PC-3 (cell line): ENCODE measurements around the gene HRG. TPM values are rescaled to one million over a fixed set of nuclear protein-coding genes. Genes with fewer than 3 reads are reported as not detected.

ENCODE experiments used
- ATAC-seq: fragments of 200-7000 bp; cut with Tn5 transposase; 2 replicates; pipeline ENCODE4 v1.9.1; 2020; ENCODE audit warnings: mild to moderate bottlenecking, moderate library complexity
- BruUV-seq: library from RNA; stranded (reverse); fragments of 400-500 nt; replicated peaks from 2 replicates; lab custom pipeline; 2021; lab: Mats Ljungman, UMichigan
- CTCF ChIA-PET: fragments of 300-600 bp; sonication (Branson Sonifier 250); formaldehyde crosslinking; loops from one replicate; lab custom pipeline; 2022; ENCODE audit warnings: antibody characterized with exemption; lab: Charles Lee
- POLR2A ChIA-PET: fragments of 300-600 bp; sonication (Branson Sonifier 250); formaldehyde crosslinking; loops from one replicate; lab custom pipeline; 2022; ENCODE audit warnings: antibody characterized with exemption; ENCODE audit not compliant: unreplicated experiment; lab: Charles Lee
- DNase-seq: peaks from one replicate; pipeline ENCODE4 v3.0.0-alpha.2; 2015
- H2AFZ ChIP-seq: fragments of 300-600 bp; sonication (generic); 2 replicates; pipeline ENCODE4 v1.6.0; 2016; ENCODE audit warnings: antibody characterized with exemption, low read length
- H3F3A ChIP-seq: fragments of 300-600 bp; sonication (generic); one replicate; pipeline ENCODE4 v1.6.0; 2017; ENCODE audit warnings: antibody characterized with exemption, low read length, control low read depth, mild to moderate bottlenecking; ENCODE audit not compliant: unreplicated experiment
- H3K27ac ChIP-seq: fragments of 300-600 bp; sonication (generic); 2 replicates; pipeline ENCODE4 v1.5.1; 2016; ENCODE audit warnings: mild to moderate bottlenecking, low read length
- H3K27me3 ChIP-seq: fragments of 300-600 bp; sonication (generic); 2 replicates; pipeline ENCODE4 v1.6.1; 2016; ENCODE audit warnings: low read length, mixed read lengths
- H3K36me3 ChIP-seq: fragments of 300-600 bp; sonication (generic); 2 replicates; pipeline ENCODE4 v1.6.1; 2016; ENCODE audit warnings: low read depth, mixed run types, low read length, mixed read lengths
- H3K4me1 ChIP-seq: fragments of 300-600 bp; sonication (generic); 2 replicates; pipeline ENCODE4 v1.5.1; 2016; ENCODE audit warnings: low read length; ENCODE audit not compliant: insufficient read depth
- H3K4me2 ChIP-seq: fragments of 300-600 bp; sonication (generic); 2 replicates; pipeline ENCODE4 v1.6.0; 2016; ENCODE audit warnings: low read length
- H3K4me3 ChIP-seq: fragments of 300-600 bp; sonication (generic); 2 replicates; pipeline ENCODE4 v1.5.1; 2016; ENCODE audit warnings: mild to moderate bottlenecking, low read length, mixed read lengths
- H3K79me2 ChIP-seq: fragments of 300-600 bp; sonication (generic); 2 replicates; pipeline ENCODE4 v1.6.1; 2017; ENCODE audit warnings: low read length, mixed read lengths
- H3K9ac ChIP-seq: fragments of 300-600 bp; sonication (generic); 2 replicates; pipeline ENCODE4 v1.6.0; 2016; ENCODE audit warnings: mild to moderate bottlenecking, low read length
- H3K9me2 ChIP-seq: fragments of 300-600 bp; sonication (generic); replicated peaks from 2 replicates; pipeline ENCODE4 v1.6.1; 2016; ENCODE audit warnings: mixed run types, low read length, mixed read lengths
- H3K9me3 ChIP-seq: fragments of 300-600 bp; sonication (generic); 2 replicates; pipeline ENCODE4 v1.6.1; 2016; ENCODE audit warnings: low read length, mixed read lengths
- H4K20me1 ChIP-seq: fragments of 300-600 bp; sonication (generic); 2 replicates; pipeline ENCODE4 v1.6.1; 2016; ENCODE audit warnings: low read length, mixed read lengths
- CTCF ChIP-seq: fragments of 300-600 bp; sonication (generic); conservative IDR thresholded peaks from 2 replicates; pipeline ENCODE4 v1.5.1; 2017; ENCODE audit warnings: antibody characterized with exemption, low read depth, mild to moderate bottlenecking, low read length
- EZH2 ChIP-seq: fragments of 300-600 bp; sonication (generic); IDR thresholded peaks from one replicate; pipeline ENCODE4 v1.6.1; 2017; ENCODE audit warnings: antibody characterized with exemption, mild to moderate bottlenecking, low read length; ENCODE audit not compliant: unreplicated experiment
- EZH2phosphoT487 ChIP-seq: fragments of 300-600 bp; sonication (generic); IDR thresholded peaks from 2 replicates; pipeline ENCODE4 v1.6.1; 2018; ENCODE audit warnings: mild to moderate bottlenecking, antibody characterized with exemption, low read length, borderline replicate concordance
- intact Hi-C: fragments of 100-400 bp; cut with micrococcal nuclease; formaldehyde crosslinking; loops from 2 replicates; pipeline ENCODE4 v1.9.0; 2023
- total RNA-seq: library from RNA; depleted of rRNA; stranded (reverse); fragments of >200 nt; gene quantifications from 2 replicates; pipeline ENCODE4 v1.2.3, GENCODE V29; 2014; rRNA removed

HRG gene
- total RNA-seq, 1 experiment from 2014 or later: not detected

GRCh38 chr3:186722457-186722856 is 56.6 kb downstream of the HRG start:
- no peak for TF ChIP-seq EZH2phosphoT487
- peak; percentile 39 for TF ChIP-seq CTCF
- no peak for TF ChIP-seq EZH2

GRCh38 chr3:186724911-186725310 is 59.1 kb downstream of the HRG start:
- H3K9me3 ChIP-seq: no peaks in the 10 kb centered on the region
- no peaks in the 10 kb centered on the region for H3K79me2 ChIP-seq
- no peak overlapping the region for H3K4me3 ChIP-seq
- H3K27ac ChIP-seq: no peak overlapping the region
- POLR2A ChIA-PET: interaction anchor here (0.6 kb wide), 1 partner anchor 58 kb away, joined by 4 read pairs; the partner anchor contains the start of gene EIF4A2
- TF ChIP-seq EZH2phosphoT487: no peak
- no peak for TF ChIP-seq CTCF
- TF ChIP-seq EZH2: no peak
- H2AFZ ChIP-seq: no peak overlapping the region
- no peaks in the 10 kb centered on the region for H4K20me1 ChIP-seq
- no peak overlapping the region for H3K9ac ChIP-seq
- no peaks in the 10 kb centered on the region for H3K27me3 ChIP-seq
- ATAC-seq (no peak), DNase-seq (no peak)
- H3K36me3 ChIP-seq: no peaks in the 10 kb centered on the region
- H3K9me2 ChIP-seq: no peaks in the 10 kb centered on the region
- no peaks in the 10 kb centered on the region for H3F3A ChIP-seq
- no TSS peak for BruUV-seq
- CTCF ChIA-PET: no interaction called here
- no peak overlapping the region for H3K4me2 ChIP-seq
- intact Hi-C loops: no loop called here
- H3K4me1 ChIP-seq: no peaks in the 10 kb centered on the region

More at GRCh38 chr3:186722457-186722856, 56.6 kb downstream of the HRG start:
- Histone ChIP-seq H3K4me1 (no peaks in the 10 kb centered on the region), H3K9me3 (no peaks in the 10 kb centered on the region), H3K9me2 (no peaks in the 10 kb centered on the region), H3K9ac (no peak overlapping the region), H3K4me3 (no peak overlapping the region), H4K20me1 (no peaks in the 10 kb centered on the region), H3K79me2 (no peaks in the 10 kb centered on the region), H3K27ac (no peak overlapping the region), H3K36me3 (no peaks in the 10 kb centered on the region), H3K4me2 (no peak overlapping the region), H3F3A (no peaks in the 10 kb centered on the region), H2AFZ (no peak overlapping the region), H3K27me3 (no peaks in the 10 kb centered on the region)
- ATAC-seq (peak; percentile 61), DNase-seq (peak; percentile 20)
- ChIA-PET POLR2A (no interaction called here), CTCF (no interaction called here)
- intact Hi-C loops: no loop called here
- no TSS peak for BruUV-seq

Other genes with a start within 250 kb of the HRG start
- 3.4 and 4.4 TPM in 2 replicates for gene CRYGS, start 121.6 kb upstream of the HRG start, total RNA-seq
- gene TBCCD1, start 98.7 kb upstream of the HRG start, total RNA-seq: 16.6 and 17.0 TPM in 2 replicates
- 117 and 120 TPM in 2 replicates for gene DNAJB11, start 95.3 kb upstream of the HRG start, total RNA-seq
- gene AHSG, start 53.0 kb upstream of the HRG start, total RNA-seq: not detected in 2 replicates
- not detected in 2 replicates for gene FETUB, start 25.6 kb upstream of the HRG start, total RNA-seq
- not detected in 2 replicates for gene KNG1, start 51.3 kb downstream of the HRG start, total RNA-seq
- gene EIF4A2, start 117.6 kb downstream of the HRG start, total RNA-seq: 204 and 233 TPM in 2 replicates
- gene RFC4, start 140.5 kb downstream of the HRG start, total RNA-seq: 54.0 and 73.0 TPM in 2 replicates
- not detected in 2 replicates for gene ADIPOQ, start 176.7 kb downstream of the HRG start, total RNA-seq